Stimulated activated CD8-positive, alpha-beta memory T cell treated with anti-CD3 and anti-CD28 coated beads, Interleukin-12 subunit alpha, Interleukin-12 subunit beta, amount 100 ng/mL, for 4 hours (primary cell): ENCODE measurements around the gene NACA.
"Not testable (repeated sequence)": the region's sequence is repeated elsewhere in the genome, so short reads cannot be mapped to it uniquely, and the experiment has no call there.

Experiments
- DNase-seq: peaks from one replicate; pipeline ENCODE4 v3.0.0-alpha.2; 2020; ENCODE audit warnings: low read depth

Gene NACA

GRCh38 chr12:56723889-56724700 is 1.0 kb downstream of the NACA start:
- DNase-seq: no peak

GRCh38 chr12:56723352-56723751 is 1.7 kb downstream of the NACA start:
- no peak for DNase-seq

DNA sequence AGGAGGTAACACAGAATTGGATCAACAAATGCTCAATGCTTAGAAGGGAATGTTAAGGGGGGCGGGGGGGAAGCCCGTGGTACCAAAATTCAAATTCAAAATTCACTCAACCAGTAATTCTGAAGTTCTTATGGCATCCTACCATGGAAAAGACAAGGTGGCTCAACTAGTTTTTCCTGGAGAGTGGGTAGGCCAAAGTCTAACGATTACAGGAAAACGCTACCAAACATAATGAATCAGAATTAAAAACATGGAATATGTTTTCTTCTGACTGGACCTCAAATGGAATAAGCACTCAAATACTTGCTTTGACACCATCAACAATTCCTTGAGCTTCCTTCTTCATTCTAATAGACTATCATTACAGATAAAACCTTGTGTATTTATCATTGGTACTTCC is 2.3 kb downstream of the NACA start:
- no peak for DNase-seq

DNA sequence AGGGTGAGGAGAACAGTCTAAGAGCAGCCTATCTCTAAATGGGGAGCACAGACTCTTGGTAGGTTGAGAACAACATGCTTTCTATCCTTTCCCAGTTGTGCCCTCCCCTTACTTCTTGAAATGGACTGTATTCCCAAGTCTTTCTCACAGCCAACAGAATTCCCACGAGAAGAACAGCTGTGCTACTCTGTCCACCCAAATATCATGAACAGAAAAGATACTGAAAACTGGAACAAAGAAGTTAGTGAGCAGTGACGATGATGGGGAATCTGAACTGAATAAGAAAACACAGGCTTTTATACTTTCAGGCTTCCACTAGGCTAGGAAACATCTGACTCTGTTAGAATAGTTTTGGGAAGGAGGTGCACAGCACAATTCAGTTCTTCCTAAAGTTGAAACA is 3.4 kb downstream of the NACA start:
- DNase-seq: no peak

DNA sequence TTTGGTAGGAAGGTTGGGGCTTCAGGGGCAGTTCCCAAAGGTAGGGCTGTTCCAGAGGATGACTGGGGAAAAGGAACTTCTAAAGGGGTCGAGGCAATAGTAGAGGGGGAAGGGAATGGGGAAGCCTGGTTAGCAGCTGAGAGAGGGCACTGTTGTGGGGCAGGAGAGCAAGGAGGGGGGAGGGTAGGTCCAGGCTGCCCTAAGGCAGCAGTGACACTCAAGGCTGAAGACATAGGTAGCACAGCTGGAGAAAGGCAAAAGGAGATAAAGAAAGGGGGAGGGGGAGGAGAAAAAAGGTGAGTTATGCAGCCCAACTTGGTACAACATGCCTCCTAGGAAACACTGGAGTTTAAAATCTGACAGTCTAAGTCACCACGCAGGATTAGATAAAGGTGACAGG is 3.9 kb downstream of the NACA start:
- DNase-seq: no peak

DNA sequence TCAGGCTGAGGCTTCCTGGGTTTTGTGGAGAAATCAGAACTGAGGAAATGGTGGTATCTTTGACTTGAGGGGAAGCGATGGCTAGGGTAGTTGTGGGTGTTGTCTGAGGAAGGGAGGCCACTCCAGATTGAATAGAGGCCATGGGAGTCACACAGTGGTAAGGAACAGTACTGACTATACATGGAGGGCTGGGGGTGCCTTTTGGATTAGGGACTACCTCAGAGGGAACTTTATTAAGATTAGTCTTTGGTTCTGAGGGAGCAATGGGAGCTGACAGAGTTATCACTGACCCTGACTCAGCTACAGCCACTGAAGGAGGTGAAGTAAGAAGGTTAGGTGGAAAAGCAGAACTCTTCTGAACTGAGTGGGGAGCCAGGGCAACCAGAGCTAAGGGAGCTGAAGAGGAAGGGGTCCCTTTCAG is 4.4 kb downstream of the NACA start:
- no peak for DNase-seq

- no peak for DNase-seq
These were observed 6.0 kb downstream of the NACA start for GRCh38 chr12:56719056-56719455.

DNA sequence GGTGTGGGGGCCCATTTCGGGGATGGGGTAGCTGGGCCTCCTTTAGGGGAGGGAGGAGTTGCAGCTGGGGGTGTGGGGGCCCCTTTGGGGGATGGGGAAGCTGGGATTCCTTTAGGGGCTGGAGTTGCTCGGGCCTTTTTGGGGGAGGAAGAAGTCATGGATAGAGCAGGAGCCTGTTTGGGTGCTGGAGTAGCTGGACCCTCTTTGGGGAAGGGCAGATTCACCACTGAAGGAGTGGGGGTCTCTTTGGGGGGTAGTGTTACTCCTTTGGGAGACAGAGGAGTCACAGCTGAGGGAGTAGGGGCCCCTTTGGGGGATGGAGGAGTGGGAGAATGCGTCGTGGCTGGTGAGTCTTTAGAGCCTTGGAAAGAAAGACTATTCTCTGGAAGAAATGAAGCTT is 6.5 kb downstream of the NACA start:
- DNase-seq: no peak

DNA sequence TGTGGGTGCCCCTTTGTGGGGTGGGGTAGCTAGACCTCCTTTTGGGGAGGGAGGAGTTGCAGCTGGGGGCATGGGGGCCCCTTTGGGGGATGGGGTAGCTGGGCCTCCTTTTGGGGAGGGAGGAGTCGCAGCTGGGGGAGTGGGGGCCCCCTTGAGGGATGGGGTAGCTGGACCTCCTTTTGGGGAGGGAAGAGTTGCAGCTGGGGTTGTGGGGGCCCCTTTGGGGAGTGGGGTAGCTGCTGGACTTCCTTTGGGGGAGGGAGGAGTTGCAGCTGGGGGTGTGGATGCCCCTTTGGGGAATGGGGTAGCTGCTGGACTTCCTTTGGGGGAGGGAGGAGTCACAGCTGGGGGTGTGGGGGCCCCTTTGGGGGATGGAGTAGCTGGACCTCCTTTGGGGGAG is 7.0 kb downstream of the NACA start:
- no peak for DNase-seq

- no peak for DNase-seq
These were observed 7.9 kb downstream of the NACA start for GRCh38 chr12:56716933-56717880.

GRCh38 chr12:56716458-56716857 is 8.6 kb downstream of the NACA start:
- no peak for DNase-seq

GRCh38 chr12:56715798-56716197 is 9.3 kb downstream of the NACA start:
- DNase-seq: no peak

- no peak for DNase-seq
These were observed 10.6 kb downstream of the NACA start for GRCh38 chr12:56714431-56714929.

DNA sequence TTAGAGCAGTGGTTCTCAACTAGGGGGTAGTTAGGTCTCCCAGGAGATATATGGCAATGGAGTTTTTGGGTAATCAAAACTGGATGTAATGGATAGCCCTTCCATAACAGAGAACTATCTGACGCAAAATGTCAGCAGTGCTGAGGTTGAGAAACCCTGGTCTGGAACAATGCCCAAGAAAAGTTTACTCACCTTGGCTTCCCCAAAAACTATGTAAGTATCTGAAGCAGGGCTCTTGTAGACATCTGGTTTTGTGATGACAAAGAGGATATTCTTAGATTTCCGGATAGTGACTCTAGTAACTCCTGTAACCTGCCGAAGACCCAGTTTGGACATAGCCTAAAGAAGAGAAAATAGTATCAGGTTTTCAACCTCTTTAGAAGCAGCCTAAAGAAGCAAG is 11.8 kb downstream of the NACA start:
- no peak for DNase-seq

DNA sequence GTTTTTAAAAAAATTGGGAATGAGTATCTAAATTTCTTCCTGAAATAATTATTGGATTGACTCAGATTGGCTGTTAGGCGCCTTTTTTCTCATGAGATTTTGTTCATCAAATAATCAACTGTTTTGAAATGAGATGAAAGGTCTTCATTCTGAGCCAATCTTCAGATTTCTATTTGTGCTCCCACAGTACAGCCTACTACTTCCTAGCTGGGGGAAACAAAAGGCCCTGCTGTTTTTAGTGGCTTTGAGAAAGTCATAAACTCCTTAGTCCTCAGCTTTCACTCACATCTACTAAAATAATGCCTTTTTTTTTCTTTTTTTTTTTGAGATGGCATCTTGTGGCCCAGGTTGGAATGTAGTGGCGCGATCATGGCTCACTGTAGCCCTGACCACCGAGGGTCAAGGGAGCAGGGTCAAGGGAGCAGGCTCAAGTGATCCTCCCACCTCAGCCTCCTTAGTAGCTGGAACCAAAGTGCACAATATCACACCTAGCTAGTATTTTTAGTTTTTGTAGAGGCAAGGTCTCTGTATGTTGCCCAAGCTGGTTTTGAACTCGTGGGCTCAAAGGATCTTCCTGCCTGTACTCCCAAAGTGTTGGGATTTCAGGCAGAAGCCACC is 15.2 kb downstream of the NACA start:
- no peak for DNase-seq

- not testable (repeated sequence) for DNase-seq
These were observed 20.6 kb downstream of the NACA start for GRCh38 chr12:56704522-56704921.

GRCh38 chr12:56699020-56699661 is 26.0 kb downstream of the NACA start:
- DNase-seq: no peak

GRCh38 chr12:56695327-56696101 is 29.6 kb downstream of the NACA start:
- DNase-seq: no peak

DNA sequence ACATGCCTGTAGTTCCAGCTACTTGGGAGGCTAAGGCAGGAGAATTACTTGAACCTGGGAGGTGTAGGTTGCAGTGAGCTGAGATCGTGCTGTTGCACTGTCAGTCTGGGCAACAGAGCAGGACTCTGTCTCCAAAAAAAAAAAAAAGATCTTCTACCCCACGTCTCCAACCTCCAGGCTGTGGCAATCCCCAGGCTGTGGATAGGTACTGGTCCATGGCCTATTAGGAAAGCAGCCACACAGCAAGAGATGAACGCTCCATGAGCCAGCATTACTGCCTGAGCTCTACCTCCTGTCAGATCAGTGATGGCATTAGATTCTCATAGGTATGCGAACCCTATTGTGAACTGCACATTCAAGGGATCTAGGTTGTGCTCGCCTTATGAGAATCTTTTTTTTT is 30.9 kb downstream of the NACA start:
- no peak for DNase-seq

DNA sequence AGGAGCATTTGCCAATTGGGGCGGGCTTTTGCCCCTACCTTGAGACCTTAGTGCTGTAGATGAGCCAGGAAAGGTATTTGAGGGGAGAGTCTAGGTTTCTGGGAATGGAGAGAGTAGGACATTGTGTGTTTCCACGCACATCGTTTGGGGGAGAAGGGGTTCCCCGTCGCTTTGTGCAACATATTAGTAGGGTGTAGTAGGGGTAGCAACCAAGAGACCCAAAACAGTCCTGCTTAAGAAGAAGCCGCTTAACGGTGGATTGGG is 36.3 kb downstream of the NACA start:
- DNase-seq: no peak

DNA sequence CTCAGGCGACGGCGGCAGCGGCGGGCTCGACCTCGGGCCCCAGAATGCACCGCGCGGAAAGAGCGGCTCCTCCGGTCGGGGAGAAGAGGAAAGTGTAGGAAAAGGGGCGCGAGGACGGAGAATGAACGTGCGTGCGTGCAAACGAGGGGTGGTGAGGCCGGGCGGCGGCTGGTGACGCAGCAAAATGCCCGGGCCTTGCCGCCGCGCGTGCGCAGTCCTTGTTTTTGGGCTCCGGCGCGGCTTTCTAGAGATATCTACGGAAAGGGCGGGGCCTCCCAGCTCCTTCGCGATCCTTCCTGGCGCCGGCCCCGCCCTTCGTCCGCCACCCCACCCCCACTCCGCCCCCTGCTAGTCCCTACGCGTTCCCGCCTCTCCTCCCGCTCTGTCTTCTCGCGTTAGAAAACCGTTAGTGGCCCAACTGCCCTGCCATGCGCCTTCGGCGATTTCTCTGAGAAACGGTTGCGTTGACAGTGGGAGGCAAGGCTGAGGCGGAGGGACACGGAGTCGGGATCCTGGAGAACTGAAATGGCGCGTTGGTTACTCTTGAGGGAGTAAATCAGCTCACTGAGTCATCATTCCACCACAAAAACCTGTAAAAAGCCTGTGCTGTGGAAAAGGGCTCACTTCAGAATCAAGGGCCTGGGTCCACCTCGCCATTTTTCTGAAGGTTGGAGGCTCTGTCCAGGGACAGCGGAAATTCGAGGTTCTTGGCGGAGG is 36.8 kb downstream of the NACA start, which contains the start of gene PTGES3:
TSS of gene PTGES3 (minus strand) at position 156 of the 717 bp plus-strand sequence. CDS start 285 bp downstream, outside the sequence.
- peak; percentile 95 for DNase-seq
